Cardiac muscle cell (in vitro differentiated cells and primary cell): Measurements from ENCODE around the gene SUCLG2. TPM values are rescaled to one million over a fixed set of nuclear protein-coding genes. Genes with fewer than 3 reads are reported as not detected.
A peak's percentile ranks its signal among the peaks of the same experiment; 100 is the strongest.

Experiments used
- DNase-seq, 2 donors: peaks; one replicate each; pipeline versions ENCODE4 v3.0.0 to v3.0.0-alpha.2; 2010 to 2017; ENCODE audit warnings: low read depth in 1 of 2, low spot score in 1 of 2
- H3K27ac ChIP-seq: fragments of 200-600 bp; sonication (generic); 2 replicates; pipeline ENCODE4 v1.5.1; 2016
- H3K27me3 ChIP-seq: fragments of 200-600 bp; sonication (generic); 2 replicates; pipeline ENCODE4 v1.6.0; 2016; ENCODE audit warnings: control low read depth
- H3K36me3 ChIP-seq: fragments of 200-600 bp; sonication (generic); 2 replicates; pipeline ENCODE4 v1.5.1; 2016; ENCODE audit warnings: control low read depth
- H3K4me1 ChIP-seq: fragments of 200-600 bp; sonication (generic); 2 replicates; pipeline ENCODE4 v1.8.1; 2017; ENCODE audit warnings: low read depth, mild to moderate bottlenecking, mixed run types
- H3K4me3 ChIP-seq: fragments of 200-600 bp; sonication (generic); 2 replicates; pipeline ENCODE4 v1.5.1; 2016; ENCODE audit warnings: mild to moderate bottlenecking
- H3K9me3 ChIP-seq: fragments of 200-600 bp; sonication (generic); 2 replicates; pipeline ENCODE4 v1.5.1; 2017; ENCODE audit warnings: low read depth, mild to moderate bottlenecking, control low read depth
- CTCF ChIP-seq: IDR thresholded peaks from 2 replicates; pipeline ENCODE4 v1.5.1; 2012; ENCODE audit warnings: low read depth, mild to moderate bottlenecking, low read length
- polyA plus RNA-seq: library from polyadenylated mRNA; unstranded; fragments of >200 nt; fragmentation: Nextera tagmentation; extraction: Ambion mirVana; gene quantifications from 2 replicates; pipeline ENCODE4 v1.2.1, GENCODE V29; 2016
- total RNA-seq: library from RNA; depleted of rRNA; stranded (reverse); fragments of >200 nt; gene quantifications from 2 replicates; pipeline ENCODE4 v1.2.3, GENCODE V29; 2016

SUCLG2 gene
- total and polyA plus RNA-seq, 2 experiments from 2014 or later, result 38.4 to 39.0 TPM

GRCh38 chr3:67497746-67498145 is 156.7 kb downstream of the SUCLG2 start:
- Histone ChIP-seq H3K27ac (no peak overlapping the region), H3K9me3 (no peaks in the 10 kb centered on the region), H3K27me3 (no peaks in the 10 kb centered on the region), H3K4me1 (peaks cover 11% of the 10 kb centered on the region), H3K4me3 (no peak overlapping the region), H3K36me3 (no peaks in the 10 kb centered on the region)
- no peak for TF ChIP-seq CTCF
- DNase-seq, result no peak

GRCh38 chr3:67495751-67496150 is 158.7 kb downstream of the SUCLG2 start:
- Histone ChIP-seq H3K4me1 (peaks cover 11% of the 10 kb centered on the region), H3K4me3 (no peak overlapping the region), H3K9me3 (no peaks in the 10 kb centered on the region), H3K36me3 (no peaks in the 10 kb centered on the region), H3K27me3 (no peaks in the 10 kb centered on the region), H3K27ac (no peak overlapping the region)
- no peak for TF ChIP-seq CTCF
- peak in 1 of 2 donors; percentile 8 for DNase-seq

GRCh38 chr3:67493808-67494207 is 160.6 kb downstream of the SUCLG2 start:
- no peaks in the 10 kb centered on the region for H3K36me3 ChIP-seq
- H3K27ac ChIP-seq, result peak overlapping the region; percentile 63
- no peak overlapping the region for H3K4me3 ChIP-seq
- peaks cover 11% of the 10 kb centered on the region for H3K4me1 ChIP-seq
- no peaks in the 10 kb centered on the region for H3K9me3 ChIP-seq
- no peaks in the 10 kb centered on the region for H3K27me3 ChIP-seq
- TF ChIP-seq CTCF, result no peak
- peak in 1 of 2 donors; percentile 3 for DNase-seq

GRCh38 chr3:67490658-67491057 is 163.8 kb downstream of the SUCLG2 start:
- Histone ChIP-seq H3K9me3 (no peaks in the 10 kb centered on the region), H3K4me1 (peaks cover 20% of the 10 kb centered on the region), H3K27me3 (no peaks in the 10 kb centered on the region), H3K27ac (no peak overlapping the region), H3K36me3 (no peaks in the 10 kb centered on the region), H3K4me3 (no peak overlapping the region)
- DNase-seq, result no peak
- no peak for TF ChIP-seq CTCF

- H3K27ac ChIP-seq, result peak overlapping the region; percentile 6
- no peak for DNase-seq
- TF ChIP-seq CTCF, result no peak
- H3K4me1 ChIP-seq, result peaks cover 20% of the 10 kb centered on the region
- no peak overlapping the region for H3K4me3 ChIP-seq
- H3K9me3 ChIP-seq, result no peaks in the 10 kb centered on the region
- no peaks in the 10 kb centered on the region for H3K27me3 ChIP-seq
- no peaks in the 10 kb centered on the region for H3K36me3 ChIP-seq
Measured at GRCh38 chr3:67489816-67490215, 164.6 kb downstream of the SUCLG2 start.
